ENCODE results near the gene SPATC1L. TPM values are rescaled to one million over a fixed set of nuclear protein-coding genes. Genes with fewer than 3 reads are reported as not detected.
"Not testable (repeated sequence)": the region's sequence is repeated elsewhere in the genome, so short reads cannot be mapped to it uniquely, and the experiment has no call there.

The SPATC1L gene
- total RNA-seq, 1 donor from 2014 or later, result 25.3 TPM

GRCh38 chr21:46150491-46151121 lies 33.7 kb downstream of the SPATC1L start:
- Mint-ChIP-seq H3K36me3 (ENCODE audit: low read depth, unreplicated experiment) (peaks cover 5% of the 10 kb centered on the region), H3K4me3 (ENCODE audit: unreplicated experiment) (no peak overlapping the region), H3K27me3 (ENCODE audit: unreplicated experiment) (no peaks in the 10 kb centered on the region), H3K9me3 (ENCODE audit: unreplicated experiment) (no peaks in the 10 kb centered on the region), H3K27ac (ENCODE audit: unreplicated experiment) (no peak overlapping the region), H3K4me1 (ENCODE audit: unreplicated experiment) (no peaks in the 10 kb centered on the region)
- TF ChIP-seq, protein P1, sequence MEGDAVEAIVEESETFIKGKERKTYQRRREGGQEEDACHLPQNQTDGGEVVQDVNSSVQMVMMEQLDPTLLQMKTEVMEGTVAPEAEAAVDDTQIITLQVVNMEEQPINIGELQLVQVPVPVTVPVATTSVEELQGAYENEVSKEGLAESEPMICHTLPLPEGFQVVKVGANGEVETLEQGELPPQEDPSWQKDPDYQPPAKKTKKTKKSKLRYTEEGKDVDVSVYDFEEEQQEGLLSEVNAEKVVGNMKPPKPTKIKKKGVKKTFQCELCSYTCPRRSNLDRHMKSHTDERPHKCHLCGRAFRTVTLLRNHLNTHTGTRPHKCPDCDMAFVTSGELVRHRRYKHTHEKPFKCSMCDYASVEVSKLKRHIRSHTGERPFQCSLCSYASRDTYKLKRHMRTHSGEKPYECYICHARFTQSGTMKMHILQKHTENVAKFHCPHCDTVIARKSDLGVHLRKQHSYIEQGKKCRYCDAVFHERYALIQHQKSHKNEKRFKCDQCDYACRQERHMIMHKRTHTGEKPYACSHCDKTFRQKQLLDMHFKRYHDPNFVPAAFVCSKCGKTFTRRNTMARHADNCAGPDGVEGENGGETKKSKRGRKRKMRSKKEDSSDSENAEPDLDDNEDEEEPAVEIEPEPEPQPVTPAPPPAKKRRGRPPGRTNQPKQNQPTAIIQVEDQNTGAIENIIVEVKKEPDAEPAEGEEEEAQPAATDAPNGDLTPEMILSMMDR (IDR thresholded peaks at IDR 0.05; ENCODE audit: unreplicated experiment), result no peak
- no peak for DNase-seq (ENCODE audit: low spot score)

- no peak overlapping the region for H3K4me3 Mint-ChIP-seq (ENCODE audit: unreplicated experiment)
- H3K27me3 Mint-ChIP-seq (ENCODE audit: unreplicated experiment), result no peaks in the 10 kb centered on the region
- DNase-seq (ENCODE audit: low spot score), result no peak
- no peak overlapping the region for H3K27ac Mint-ChIP-seq (ENCODE audit: unreplicated experiment)
- peaks cover 5% of the 10 kb centered on the region for H3K36me3 Mint-ChIP-seq (ENCODE audit: low read depth, unreplicated experiment)
- H3K4me1 Mint-ChIP-seq (ENCODE audit: unreplicated experiment), result no peaks in the 10 kb centered on the region
- no peaks in the 10 kb centered on the region for H3K9me3 Mint-ChIP-seq (ENCODE audit: unreplicated experiment)
- TF ChIP-seq, protein P1 (IDR thresholded peaks at IDR 0.05; ENCODE audit: unreplicated experiment), result no peak
Measured at GRCh38 chr21:46150073-46150472, 34.2 kb downstream of the SPATC1L start.

- H3K27ac Mint-ChIP-seq (ENCODE audit: unreplicated experiment), result no peak overlapping the region
- H3K4me1 Mint-ChIP-seq (ENCODE audit: unreplicated experiment), result no peaks in the 10 kb centered on the region
- no peak overlapping the region for H3K4me3 Mint-ChIP-seq (ENCODE audit: unreplicated experiment)
- no peaks in the 10 kb centered on the region for H3K9me3 Mint-ChIP-seq (ENCODE audit: unreplicated experiment)
- no peak for DNase-seq (ENCODE audit: low spot score)
- H3K27me3 Mint-ChIP-seq (ENCODE audit: unreplicated experiment), result no peaks in the 10 kb centered on the region
- TF ChIP-seq, protein P1 (IDR thresholded peaks at IDR 0.05; ENCODE audit: unreplicated experiment), result no peak
- peaks cover 5% of the 10 kb centered on the region for H3K36me3 Mint-ChIP-seq (ENCODE audit: low read depth, unreplicated experiment)
Measured at GRCh38 chr21:46149205-46149901, 34.9 kb downstream of the SPATC1L start.

DNA sequence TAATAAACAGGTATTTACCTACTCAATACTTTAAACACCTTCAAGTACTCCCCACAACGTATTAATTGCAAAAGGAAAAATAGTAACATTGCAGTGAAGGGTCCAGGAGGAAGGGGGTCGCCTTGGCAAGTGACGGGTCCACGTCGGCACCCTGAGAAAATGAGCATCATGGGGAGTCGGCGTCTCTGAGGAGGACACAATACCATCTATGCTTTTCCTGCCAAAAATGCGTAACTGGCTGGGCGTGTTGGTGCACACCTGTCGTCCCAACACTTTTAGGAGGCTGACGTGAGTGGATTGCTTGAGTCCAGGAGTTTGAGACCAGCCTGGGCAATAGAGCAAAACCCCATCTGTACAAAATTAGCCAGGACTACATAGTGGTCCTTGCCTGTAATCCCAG lies 36.2 kb downstream of the SPATC1L start:
- Mint-ChIP-seq H3K27ac (ENCODE audit: unreplicated experiment) (no peak overlapping the region), H3K4me1 (ENCODE audit: unreplicated experiment) (peaks cover 3% of the 10 kb centered on the region), H3K4me3 (ENCODE audit: unreplicated experiment) (no peak overlapping the region), H3K9me3 (ENCODE audit: unreplicated experiment) (no peaks in the 10 kb centered on the region), H3K27me3 (ENCODE audit: unreplicated experiment) (no peaks in the 10 kb centered on the region), H3K36me3 (ENCODE audit: low read depth, unreplicated experiment) (peaks cover 5% of the 10 kb centered on the region)
- DNase-seq (ENCODE audit: low spot score), result no peak
- TF ChIP-seq, protein P1 (IDR thresholded peaks at IDR 0.05; ENCODE audit: unreplicated experiment), result no peak

- TF ChIP-seq, protein P1 (IDR thresholded peaks at IDR 0.05; ENCODE audit: unreplicated experiment), result peak; percentile 27
- peak; percentile 67 for DNase-seq (ENCODE audit: low spot score)
- H3K4me3 Mint-ChIP-seq (ENCODE audit: unreplicated experiment); H3K27ac Mint-ChIP-seq (ENCODE audit: unreplicated experiment); H3K36me3 Mint-ChIP-seq (ENCODE audit: low read depth, unreplicated experiment); H3K9me3 Mint-ChIP-seq (ENCODE audit: unreplicated experiment); H3K27me3 Mint-ChIP-seq (ENCODE audit: unreplicated experiment); H3K4me1 Mint-ChIP-seq (ENCODE audit: unreplicated experiment): not testable (repeated sequence)
Measured at GRCh38 chr21:46147429-46147828, 36.8 kb downstream of the SPATC1L start.
